EH (cell line): ENCODE measurements around the gene HLA-A.
"Not testable (repeated sequence)": the region's sequence is repeated elsewhere in the genome, so short reads cannot be mapped to it uniquely, and the experiment has no call there.

Source experiments
- DNase-seq: peaks from one replicate; pipeline ENCODE4 v3.0.0-alpha.2; 2015; ENCODE audit warnings: low read depth

The HLA-A gene

GRCh38 chr6:29942275-29943052 lies at the start of gene HLA-A:
HLA-A (plus strand) TSS chr6:29942532; CDS start chr6:29942554, 22 bp downstream.
- peak; percentile 95 for DNase-seq

GRCh38 chr6:29892696-29893095 lies 49.6 kb upstream of the HLA-A start:
- DNase-seq = peak; percentile 25

- no peak for DNase-seq
These were observed 43.1 kb upstream of the HLA-A start for GRCh38 chr6:29899281-29899680.

- no peak for DNase-seq
These were observed 37.0 kb upstream of the HLA-A start for GRCh38 chr6:29905286-29905685.

GRCh38 chr6:29907637-29908340 lies 34.5 kb upstream of the HLA-A start:
- no peak for DNase-seq

- no peak for DNase-seq
These were observed 34.0 kb upstream of the HLA-A start for GRCh38 chr6:29908341-29908662.

GRCh38 chr6:29908710-29909109 lies 33.6 kb upstream of the HLA-A start:
- no peak for DNase-seq

- DNase-seq = peak; percentile 6
These were observed 32.3 kb upstream of the HLA-A start for GRCh38 chr6:29909985-29910384.

- DNase-seq = no peak
These were observed 29.5 kb upstream of the HLA-A start for GRCh38 chr6:29912840-29913239.

- no peak for DNase-seq
These were observed 25.6 kb upstream of the HLA-A start for GRCh38 chr6:29916741-29917140.

GRCh38 chr6:29917857-29918256 lies 24.5 kb upstream of the HLA-A start:
- DNase-seq = no peak

GRCh38 chr6:29919506-29920445 lies 22.6 kb upstream of the HLA-A start:
- no peak for DNase-seq

GRCh38 chr6:29924287-29924686 lies 18.0 kb upstream of the HLA-A start:
- no peak for DNase-seq

- DNase-seq = no peak
These were observed 17.6 kb upstream of the HLA-A start for GRCh38 chr6:29924731-29925130.

- DNase-seq = no peak
These were observed 17.0 kb upstream of the HLA-A start for GRCh38 chr6:29925321-29925720.

- DNase-seq = no peak
These were observed 16.5 kb upstream of the HLA-A start for GRCh38 chr6:29925727-29926412.

- peak; percentile 54 for DNase-seq
These were observed 15.7 kb upstream of the HLA-A start for GRCh38 chr6:29926413-29927274.

GRCh38 chr6:29927275-29927569 lies 15.1 kb upstream of the HLA-A start:
- no peak for DNase-seq

- DNase-seq = no peak
These were observed 14.4 kb upstream of the HLA-A start for GRCh38 chr6:29927841-29928388.

- DNase-seq = not testable (repeated sequence)
These were observed 12.3 kb upstream of the HLA-A start for GRCh38 chr6:29930047-29930446.

- no peak for DNase-seq
These were observed 8.4 kb upstream of the HLA-A start for GRCh38 chr6:29933955-29934354.
